IPS DF 19.7 (cell line): ENCODE results near the gene HMGN5.

ENCODE experiments used
- DNase-seq: peaks from one replicate; pipeline ENCODE4 v3.0.0-alpha.2; 2013; ENCODE audit warnings: low read depth, low spot score

Gene HMGN5

DNA sequence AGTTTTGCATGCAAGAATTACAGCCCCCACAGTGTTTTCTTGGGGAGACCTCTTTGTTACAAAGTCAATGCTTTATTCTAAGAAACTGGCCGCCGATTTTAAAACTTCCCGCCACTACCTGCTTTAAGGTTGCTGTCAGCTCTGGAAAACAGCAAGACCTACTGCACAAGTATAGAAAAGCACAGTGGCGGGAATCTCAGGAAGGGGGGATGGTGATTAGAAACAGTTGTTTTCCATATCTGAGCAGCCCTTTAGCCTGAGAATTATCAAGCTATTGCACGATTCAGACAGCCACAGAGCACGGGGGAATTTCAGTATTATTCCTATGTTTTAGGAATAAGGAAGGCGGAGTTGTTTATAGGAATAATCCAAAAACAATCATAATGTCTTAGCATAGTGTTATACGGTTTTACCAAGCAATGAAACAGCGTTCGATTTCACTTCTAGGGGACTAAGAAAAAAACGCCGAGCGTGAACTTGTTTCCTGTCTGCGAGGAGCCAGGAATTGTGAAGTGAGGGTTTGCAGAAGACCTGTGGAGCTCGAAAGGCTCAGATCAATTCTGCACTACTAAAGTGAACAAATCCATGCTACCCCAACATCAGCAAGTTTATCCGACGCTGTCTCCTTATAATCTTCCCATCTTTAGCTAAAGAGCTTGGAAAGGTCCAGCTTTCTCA lies 81.3 kb downstream of the HMGN5 start:
- no peak for DNase-seq

- no peak for DNase-seq
Measured at GRCh38 chrX:81114757-81115156, 87.0 kb downstream of the HMGN5 start.

GRCh38 chrX:81110286-81110685 lies 91.4 kb downstream of the HMGN5 start:
- no peak for DNase-seq

DNA sequence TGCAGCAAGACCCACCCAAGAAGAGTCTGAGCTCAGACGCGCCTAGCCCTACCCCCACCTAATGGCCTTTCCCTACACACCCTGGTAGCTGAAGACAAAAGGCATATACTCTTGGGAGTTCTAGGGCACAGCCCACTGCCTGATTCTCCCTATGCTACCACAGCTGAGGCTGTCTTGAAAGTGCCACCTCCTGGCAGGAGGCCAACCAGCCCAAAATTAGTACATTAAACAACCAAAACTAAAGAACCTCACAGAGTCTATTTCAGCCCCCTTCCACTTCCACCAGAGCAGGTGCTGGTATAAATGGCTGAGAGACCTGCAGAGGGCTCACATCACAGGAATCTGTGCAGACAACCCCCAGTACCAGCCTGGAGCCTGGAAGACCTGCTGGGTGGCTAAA lies 119.1 kb downstream of the HMGN5 start:
- no peak for DNase-seq
